Endothelial cell (in vitro differentiated cells): ENCODE data around the gene NDST1. TPM values are rescaled to one million over a fixed set of nuclear protein-coding genes. Genes with fewer than 3 reads are reported as not detected.

ENCODE experiments used
- DNase-seq: peaks from one replicate; pipeline ENCODE4 v3.0.0; 2021; ENCODE audit warnings: low spot score
- H3K27ac Mint-ChIP-seq: one replicate; pipeline ENCODE4 v1.8.0; 2021; ENCODE audit warnings: mixed read lengths, inconsistent platforms; ENCODE audit not compliant: unreplicated experiment
- H3K27me3 Mint-ChIP-seq: one replicate; pipeline ENCODE4 v1.8.0; 2021; ENCODE audit warnings: mild to moderate bottlenecking, moderate library complexity, mixed read lengths, inconsistent platforms; ENCODE audit not compliant: unreplicated experiment
- H3K36me3 Mint-ChIP-seq: one replicate; pipeline ENCODE4 v1.8.0; 2021; ENCODE audit warnings: mild to moderate bottlenecking, low read depth, mixed read lengths, inconsistent platforms; ENCODE audit not compliant: unreplicated experiment
- H3K4me1 Mint-ChIP-seq: one replicate; pipeline ENCODE4 v1.8.0; 2021; ENCODE audit warnings: mild to moderate bottlenecking, mixed read lengths, inconsistent platforms; ENCODE audit not compliant: unreplicated experiment
- H3K4me3 Mint-ChIP-seq: one replicate; pipeline ENCODE4 v1.8.0; 2021; ENCODE audit warnings: mild to moderate bottlenecking, mixed read lengths, inconsistent platforms; ENCODE audit not compliant: unreplicated experiment
- H3K9me3 Mint-ChIP-seq: one replicate; pipeline ENCODE4 v1.8.0; 2021; ENCODE audit warnings: mixed read lengths, inconsistent platforms; ENCODE audit not compliant: unreplicated experiment
- CTCF ChIP-seq: fragments of 200-600 bp; sonication (generic); IDR thresholded peaks from one replicate; pipeline ENCODE4 v1.5.0; 2021; ENCODE audit warnings: antibody characterized with exemption; ENCODE audit not compliant: unreplicated experiment
- total RNA-seq: library from RNA; stranded (reverse); fragmentation: NEBNext Ultra II Directional; extraction: Animal tissue kit (Norgen Biotek cat#: 25700); gene quantifications from one replicate; pipeline ENCODE4 v1.2.1, GENCODE V29; 2021; ENCODE audit not compliant: unreplicated experiment

NDST1 gene
- total RNA-seq, 1 donor from 2014 or later: 178 TPM

DNA sequence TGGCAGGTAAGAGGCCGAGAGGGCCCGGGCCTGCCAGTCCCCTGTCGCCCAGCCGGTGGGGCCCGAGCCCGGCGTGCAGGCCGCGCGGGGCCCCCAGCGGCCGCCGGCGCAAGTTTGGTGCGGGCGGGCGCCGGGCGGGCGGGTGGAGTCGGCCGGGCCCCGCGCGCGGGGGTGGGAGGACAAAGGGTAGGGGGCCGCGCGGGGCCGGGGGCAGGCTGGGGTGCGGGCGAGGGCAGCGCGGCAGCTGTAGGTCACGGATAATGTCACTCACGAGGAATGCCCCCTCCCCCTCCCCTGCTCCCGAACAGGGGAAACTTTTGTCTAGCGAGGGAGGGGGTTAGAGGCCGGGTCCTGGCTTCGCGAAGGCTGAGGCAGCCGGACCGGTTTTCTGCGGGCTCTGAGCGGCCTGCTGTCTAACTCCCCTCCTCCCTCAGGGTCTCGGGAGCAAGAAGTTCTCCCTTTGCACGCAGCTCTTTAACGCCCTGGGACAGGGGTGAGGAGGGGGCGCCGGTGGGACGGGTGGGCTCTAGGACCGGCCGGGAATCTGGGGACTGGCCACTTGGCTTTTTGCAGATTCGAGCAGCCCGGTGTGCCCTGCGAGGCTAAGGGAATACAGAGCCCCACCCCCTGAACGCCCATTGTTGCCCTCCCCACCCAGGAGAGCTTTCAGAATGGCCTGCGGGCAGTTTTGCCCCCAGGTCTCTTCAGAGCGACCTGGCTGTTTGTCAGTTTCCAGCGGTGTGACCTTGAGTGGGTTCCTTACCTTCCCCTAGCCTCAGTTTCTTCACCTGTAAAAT, 21.3 kb upstream of the NDST1 start:
- peaks cover 20% of the 10 kb centered on the region for H3K27me3 Mint-ChIP-seq
- no peaks in the 10 kb centered on the region for H3K9me3 Mint-ChIP-seq
- peak overlapping the region; percentile 86 for H3K4me3 Mint-ChIP-seq
- H3K27ac Mint-ChIP-seq: peak overlapping the region; percentile 75
- peaks cover 53% of the 10 kb centered on the region for H3K4me1 Mint-ChIP-seq
- H3K36me3 Mint-ChIP-seq: peaks cover 33% of the 10 kb centered on the region
- DNase-seq: peak; percentile 77
- no peak for TF ChIP-seq CTCF

DNA sequence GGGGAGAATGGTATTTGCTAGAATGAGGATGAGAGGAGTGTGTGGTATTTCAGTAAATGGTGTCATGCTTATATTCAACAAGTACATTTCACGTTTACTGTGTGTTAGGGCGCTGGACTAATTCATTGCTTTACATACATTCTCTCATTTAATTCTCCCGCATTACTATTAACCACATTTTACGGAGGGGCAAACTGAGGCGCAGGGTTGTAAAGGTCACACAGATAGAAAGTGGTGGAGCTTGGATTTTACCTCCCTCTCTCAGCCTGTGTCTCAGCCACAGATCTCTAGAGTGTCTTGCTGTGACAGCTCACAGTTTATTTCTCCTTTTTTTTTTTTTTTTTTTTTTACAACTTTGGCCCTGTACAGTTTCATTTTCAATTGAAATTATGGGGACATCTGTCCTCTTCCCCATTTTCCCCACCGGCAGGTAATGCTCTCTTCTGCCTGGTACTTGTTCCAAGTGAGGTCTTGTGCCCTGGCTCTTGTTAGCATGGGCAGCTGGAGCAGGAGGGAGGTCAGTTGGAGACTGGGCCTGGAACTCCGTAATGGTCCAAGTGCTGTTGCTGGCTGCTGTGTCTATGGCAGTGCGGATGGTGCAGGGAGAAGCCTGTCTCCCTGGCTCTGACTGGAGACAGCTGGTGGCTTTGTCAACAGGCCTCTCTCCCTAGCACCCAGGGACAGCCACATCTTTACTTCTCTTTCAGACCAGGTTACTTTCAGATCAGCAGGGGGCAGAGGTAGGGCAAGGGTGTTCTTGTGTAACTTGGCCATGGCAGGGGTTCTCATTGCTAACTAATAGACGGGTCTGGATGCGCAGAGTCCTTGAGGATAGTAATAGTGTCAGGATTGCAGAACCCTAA, 20.5 kb upstream of the NDST1 start:
- Mint-ChIP-seq H3K27ac (peak overlapping the region; percentile 75), H3K4me1 (peaks cover 62% of the 10 kb centered on the region)
- TF ChIP-seq CTCF: no peak

DNA sequence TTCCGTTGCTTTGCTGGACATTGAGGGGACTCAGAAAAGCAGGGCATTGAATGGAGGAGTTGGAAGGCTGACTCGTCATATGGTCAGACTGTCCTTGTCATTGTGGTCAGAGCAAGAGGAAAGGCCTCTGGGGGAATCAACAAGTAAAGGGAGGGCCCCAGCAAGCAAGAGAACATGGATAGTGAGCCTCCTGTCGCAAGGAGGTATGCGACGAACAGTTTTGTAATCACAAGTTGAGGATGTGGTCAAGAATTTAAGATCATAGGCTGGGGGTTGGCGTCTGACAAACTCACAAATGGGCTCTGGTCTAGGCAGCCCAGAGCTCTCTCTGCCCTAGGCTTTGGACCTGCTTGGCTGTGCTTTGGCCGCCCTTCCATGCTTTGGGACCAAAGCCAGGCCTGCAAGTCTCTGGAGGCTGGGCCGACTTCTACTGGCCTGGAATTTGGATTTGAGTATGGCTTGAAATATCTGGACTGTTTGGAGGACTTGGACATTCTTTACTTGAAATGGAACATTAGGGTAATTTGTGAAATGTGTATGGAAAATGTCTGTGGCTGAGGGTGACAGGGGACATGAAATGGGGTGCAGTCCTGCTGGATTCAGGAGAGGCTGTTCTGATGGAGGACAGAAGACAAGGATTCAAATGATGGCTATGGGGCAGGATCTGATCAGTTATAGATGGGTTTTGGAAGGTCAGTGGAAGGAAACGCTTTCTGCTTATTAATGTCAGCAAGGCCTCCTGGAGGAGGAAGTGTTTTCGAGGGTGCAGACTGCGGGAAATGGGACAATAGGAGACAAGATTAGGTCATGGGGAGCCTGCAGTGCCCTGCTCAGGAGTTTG, 19.2 kb upstream of the NDST1 start:
- H3K27ac Mint-ChIP-seq: peak overlapping the region; percentile 80
- H3K4me3 Mint-ChIP-seq: peak overlapping the region; percentile 86
- H3K27me3 Mint-ChIP-seq: peaks cover 23% of the 10 kb centered on the region
- peaks cover 45% of the 10 kb centered on the region for H3K36me3 Mint-ChIP-seq
- TF ChIP-seq CTCF: no peak
- H3K9me3 Mint-ChIP-seq: no peaks in the 10 kb centered on the region
- H3K4me1 Mint-ChIP-seq: peaks cover 64% of the 10 kb centered on the region
- no peak for DNase-seq

More for the DNA sequence above, 20.5 kb upstream of the NDST1 start:
- no peak for DNase-seq
- Mint-ChIP-seq H3K4me3 (peak overlapping the region; percentile 86), H3K9me3 (no peaks in the 10 kb centered on the region), H3K27me3 (peaks cover 22% of the 10 kb centered on the region), H3K36me3 (peaks cover 38% of the 10 kb centered on the region)

DNA sequence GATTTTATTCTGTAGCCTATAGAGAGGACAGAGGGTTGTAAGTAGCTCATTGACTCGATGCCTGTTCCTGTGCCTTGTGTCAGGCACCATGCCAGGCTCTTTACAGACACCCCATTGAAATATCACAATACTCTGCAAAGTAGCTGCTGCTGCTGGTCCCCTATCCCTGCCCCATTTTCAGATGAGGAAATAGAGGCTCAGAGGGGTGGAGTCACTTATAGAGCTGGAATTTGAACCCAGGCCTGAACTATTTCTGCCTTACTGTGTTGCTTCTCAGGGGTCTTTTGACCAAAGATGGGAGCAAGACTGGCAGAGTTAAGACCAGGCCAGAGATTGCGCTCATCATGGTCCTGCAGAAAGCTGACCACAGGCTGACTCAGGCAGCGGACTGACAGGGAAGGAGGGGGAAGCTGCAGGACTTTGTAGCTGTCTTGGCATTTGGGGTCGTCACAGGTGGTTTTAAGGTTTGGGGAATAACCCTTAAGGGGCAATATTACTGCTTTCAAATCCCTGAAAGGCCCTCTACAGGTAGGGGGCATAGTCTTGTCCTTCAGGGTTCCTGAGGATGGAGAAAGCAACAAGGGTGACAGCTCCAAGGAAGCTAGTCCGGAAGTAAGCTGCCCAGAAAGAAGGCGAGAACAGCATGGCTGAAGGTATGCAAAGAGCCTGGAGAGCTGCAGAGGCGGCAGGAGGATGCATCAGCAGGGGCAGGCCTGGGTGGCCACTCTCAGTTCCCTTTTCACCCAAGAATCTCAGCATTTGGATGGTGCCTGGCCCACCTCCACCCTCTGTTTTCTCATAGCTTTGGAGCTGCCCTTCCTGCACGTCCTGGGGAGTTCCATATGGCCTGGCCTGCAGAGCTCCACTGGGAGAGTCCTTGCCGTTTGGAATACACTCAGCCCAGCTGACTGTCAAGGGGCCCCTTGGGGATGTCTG, 18.3 kb upstream of the NDST1 start:
- no peaks in the 10 kb centered on the region for H3K9me3 Mint-ChIP-seq
- H3K4me3 Mint-ChIP-seq: peak overlapping the region; percentile 65
- H3K27ac Mint-ChIP-seq: peak overlapping the region; percentile 76
- DNase-seq: no peak
- H3K4me1 Mint-ChIP-seq: peaks cover 64% of the 10 kb centered on the region
- no peak for TF ChIP-seq CTCF
- H3K36me3 Mint-ChIP-seq: peaks cover 45% of the 10 kb centered on the region
- H3K27me3 Mint-ChIP-seq: peaks cover 23% of the 10 kb centered on the region
